GM18520 (cell line): ENCODE measurements around the gene TSHR.
A peak's percentile ranks its signal among the peaks of the same experiment; 100 is the strongest.
"Not testable (repeated sequence)": the region's sequence is repeated elsewhere in the genome, so short reads cannot be mapped to it uniquely, and the experiment has no call there.

Source experiments
- ATAC-seq: cut with Tn5 transposase; IDR thresholded peaks from one replicate; pipeline ENCODE4 v1.9.1; 2021; ENCODE audit not compliant: unreplicated experiment

The TSHR gene

DNA sequence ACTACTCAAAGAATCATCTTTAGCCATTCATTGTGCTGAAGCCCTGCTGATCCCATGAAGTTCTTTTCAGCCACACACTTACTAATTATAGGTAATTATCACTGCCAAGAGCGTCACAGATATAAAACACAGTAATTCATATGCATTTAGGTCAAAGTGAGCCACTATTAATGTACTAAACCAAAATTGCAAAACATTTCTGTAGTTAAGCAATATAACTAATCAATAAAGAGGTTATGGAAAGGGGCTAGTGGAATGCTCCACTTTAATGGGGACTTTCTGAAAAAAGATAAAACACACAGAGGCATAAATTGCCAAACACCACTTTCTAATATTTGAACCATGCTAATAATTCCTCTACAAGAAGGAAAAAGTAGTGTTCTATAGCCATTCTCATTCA lies 7.1 kb upstream of the TSHR start:
- no peak for ATAC-seq

DNA sequence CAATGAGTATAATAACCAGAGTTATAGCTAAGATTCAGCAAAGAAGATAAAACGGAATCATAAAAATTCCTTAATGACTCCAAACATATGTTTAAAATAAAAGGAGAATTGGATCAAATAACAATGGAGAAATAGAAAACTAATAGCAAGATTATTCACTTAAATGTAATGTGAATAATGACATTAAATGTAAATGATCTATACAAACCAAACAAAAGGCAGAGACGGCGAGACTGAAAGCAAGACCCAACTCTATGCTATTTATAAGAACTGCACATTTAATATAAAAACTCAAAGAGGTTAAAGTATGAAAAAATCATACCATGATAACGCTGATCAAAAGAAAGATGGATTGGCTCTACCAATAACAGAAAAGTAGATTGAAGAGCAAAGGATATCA lies 3.9 kb upstream of the TSHR start:
- no peak for ATAC-seq

DNA sequence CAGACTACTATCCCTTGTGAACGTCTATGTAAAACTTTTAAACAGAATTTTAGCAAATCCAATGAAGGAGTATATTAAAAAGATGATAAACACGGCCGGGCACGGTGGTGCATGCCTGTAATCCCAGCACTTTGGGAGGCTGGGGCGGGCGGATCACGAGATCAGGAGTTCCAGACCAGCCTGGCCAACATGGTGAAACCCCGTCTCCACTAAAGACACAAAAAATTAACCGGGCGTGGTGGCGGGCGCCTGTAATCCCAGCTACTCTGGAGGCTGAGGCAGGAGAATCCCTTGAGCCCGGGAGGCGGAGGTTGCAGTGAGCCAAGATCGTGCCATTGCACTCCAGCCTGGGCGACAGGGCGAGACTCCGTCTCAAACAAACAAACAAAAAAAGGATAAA lies 2.2 kb upstream of the TSHR start:
- not testable (repeated sequence) for ATAC-seq

DNA sequence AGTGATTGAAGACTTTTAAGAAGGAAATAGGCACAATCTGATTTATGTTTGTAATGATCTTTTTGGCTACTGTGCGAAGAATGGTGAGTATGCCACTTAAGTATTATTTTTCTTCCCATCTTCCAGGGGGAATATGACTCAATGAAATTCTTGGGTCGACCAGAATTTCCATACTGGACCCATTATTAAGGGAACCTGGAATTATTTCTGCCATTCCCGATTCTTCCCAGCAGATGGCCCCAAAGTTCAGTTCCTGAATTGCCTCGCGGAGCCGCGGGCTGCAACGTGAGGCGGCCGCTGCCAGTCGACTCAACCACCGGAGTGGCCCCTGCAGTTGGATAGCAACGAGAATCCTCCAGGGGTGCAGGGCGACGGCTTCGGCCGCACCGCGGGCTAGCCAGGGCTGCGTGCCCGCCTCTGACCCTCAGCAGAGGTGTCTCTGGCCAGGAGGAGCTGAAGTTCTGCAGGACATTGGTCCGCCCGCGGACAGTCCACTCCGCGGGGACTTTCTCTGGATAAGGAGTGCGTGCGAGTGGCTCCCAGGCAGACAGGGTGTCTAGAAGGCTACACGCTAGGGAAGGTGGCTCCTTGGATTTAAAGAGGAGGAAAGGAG lies 628 bp upstream of the TSHR start:
- no peak for ATAC-seq

DNA sequence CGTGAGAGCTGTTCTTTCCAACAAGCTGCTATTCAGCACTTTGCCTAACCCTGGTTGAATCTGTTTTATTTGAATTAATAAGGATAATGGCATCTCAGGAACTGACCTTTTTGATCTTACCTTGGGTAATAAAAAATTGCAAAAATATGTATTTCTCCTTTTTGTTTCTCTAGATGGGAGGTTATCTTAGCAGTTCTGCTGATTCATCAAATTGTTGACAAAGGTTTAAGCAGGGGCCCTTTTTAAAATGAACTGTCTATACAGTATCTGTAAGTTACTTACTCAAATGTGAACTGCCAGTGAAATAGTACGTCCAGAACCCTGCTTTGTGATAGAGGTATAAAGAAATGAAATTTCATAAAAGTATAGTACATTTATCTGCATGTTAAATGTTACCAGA lies 681 bp downstream of the TSHR start:
- no peak for ATAC-seq

DNA sequence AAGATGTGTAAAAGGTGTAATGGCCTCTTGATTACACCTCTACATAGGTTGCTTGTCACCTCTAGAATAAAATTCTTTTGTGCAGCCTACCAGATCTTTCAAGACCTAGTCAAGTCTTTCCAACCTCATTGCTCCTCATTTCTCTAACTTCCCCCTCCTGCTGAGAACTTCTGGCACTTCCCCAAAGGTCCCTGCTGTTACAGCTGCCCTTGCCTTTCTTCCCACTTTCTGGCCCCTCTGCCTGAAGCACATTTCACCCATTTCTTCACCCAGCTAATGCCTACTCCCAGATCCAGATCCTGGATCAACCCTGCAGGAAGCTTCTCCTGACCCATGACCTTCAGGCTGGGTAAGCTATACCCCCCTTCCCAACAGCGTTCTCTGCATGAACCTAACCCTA lies 1.5 kb downstream of the TSHR start:
- no peak for ATAC-seq

DNA sequence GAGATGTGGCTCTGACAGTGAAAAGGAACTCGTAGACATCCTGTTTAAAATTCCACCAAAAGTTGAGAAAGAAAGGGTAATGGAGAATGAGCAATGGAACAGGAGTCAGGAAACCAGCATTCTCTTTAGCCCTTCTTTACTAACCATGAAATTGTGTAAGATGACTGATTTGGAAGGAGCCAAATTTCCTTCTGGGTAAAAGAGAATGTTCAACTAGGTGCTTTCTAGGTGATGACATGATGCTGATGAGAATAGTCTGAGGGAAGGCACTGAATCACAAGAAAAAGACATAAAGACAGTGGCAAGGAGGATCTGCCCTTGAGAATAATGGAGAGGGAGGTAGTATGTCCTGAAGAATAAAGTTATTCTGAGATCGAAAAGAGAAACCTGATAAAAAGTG lies 2.2 kb downstream of the TSHR start:
- ATAC-seq: no peak

DNA sequence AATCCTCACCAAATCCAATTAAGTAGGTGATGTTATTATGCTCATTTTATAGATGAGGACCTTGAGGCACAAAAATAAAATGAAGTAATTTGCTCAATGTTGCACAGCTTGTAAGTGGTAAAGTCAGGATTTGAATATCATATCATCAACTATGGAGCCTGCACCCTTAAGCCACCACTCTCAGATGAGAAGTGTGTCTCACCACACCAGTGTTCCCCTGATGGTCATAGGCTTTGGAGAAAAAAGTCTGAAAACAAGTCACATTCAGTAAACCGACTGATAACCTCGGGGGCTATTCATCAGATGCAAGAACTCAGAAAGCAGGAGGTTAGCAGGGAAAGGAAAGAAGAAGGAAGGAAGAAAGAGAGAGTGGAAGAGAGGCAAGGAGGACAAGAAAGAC lies 2.8 kb downstream of the TSHR start:
- no peak for ATAC-seq

DNA sequence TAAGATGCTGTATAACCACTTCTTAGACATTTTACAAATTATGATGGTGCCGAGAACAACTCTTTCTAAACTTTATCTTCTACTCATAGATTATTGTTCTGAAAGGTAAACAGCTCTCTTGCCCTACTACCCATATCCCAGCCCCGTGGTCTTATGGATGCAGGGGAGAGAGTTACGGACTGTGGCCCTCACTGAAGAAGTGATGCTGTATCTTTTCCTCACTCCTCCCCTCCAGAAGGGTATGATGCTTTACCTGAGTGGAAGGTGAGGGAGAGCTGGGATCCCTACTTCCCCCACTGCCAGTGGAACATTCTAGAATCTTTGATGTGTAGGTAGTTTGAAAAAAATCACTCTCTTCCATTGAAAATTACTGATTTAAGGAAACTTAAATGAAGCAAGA lies 3.5 kb downstream of the TSHR start:
- ATAC-seq: no peak

DNA sequence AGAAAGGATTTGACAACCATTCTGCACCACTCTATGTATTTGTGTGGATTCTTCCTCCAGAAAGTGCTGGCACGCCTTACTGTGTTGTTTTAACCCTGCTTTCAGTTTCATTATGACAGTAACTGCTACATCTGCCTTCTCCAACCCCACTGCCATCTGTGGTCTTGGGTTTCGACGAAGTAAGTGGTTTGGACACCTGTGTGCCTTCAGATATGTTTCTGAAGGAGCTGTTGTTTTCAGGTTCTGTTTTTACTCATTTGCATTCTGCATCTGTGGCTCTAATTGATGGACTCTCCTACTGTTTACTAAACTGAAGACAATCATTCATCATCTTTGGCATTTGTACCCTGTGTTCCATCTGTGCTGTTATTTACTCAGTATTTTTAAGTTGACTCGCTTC lies 4.1 kb downstream of the TSHR start:
- peak; percentile 97 for ATAC-seq

DNA sequence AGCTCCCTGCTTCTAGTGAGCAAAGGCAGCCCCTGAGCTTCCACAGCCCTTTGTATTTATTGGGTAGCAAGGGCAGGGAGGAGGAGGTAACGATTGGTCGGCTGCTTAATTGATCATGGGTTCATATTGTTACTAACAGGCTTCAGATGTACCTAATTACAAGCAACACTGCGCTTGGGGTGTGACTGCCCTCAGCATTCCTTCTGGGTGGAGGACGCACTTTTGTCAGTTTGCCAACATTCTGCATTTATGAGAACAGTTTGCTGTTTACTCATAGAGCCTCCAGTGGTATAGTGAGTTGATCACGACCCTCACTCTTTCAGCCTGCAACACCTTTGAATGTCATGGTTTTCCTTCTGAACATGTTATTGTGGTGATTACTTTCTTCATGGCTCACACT lies 9.6 kb downstream of the TSHR start:
- no peak for ATAC-seq

DNA sequence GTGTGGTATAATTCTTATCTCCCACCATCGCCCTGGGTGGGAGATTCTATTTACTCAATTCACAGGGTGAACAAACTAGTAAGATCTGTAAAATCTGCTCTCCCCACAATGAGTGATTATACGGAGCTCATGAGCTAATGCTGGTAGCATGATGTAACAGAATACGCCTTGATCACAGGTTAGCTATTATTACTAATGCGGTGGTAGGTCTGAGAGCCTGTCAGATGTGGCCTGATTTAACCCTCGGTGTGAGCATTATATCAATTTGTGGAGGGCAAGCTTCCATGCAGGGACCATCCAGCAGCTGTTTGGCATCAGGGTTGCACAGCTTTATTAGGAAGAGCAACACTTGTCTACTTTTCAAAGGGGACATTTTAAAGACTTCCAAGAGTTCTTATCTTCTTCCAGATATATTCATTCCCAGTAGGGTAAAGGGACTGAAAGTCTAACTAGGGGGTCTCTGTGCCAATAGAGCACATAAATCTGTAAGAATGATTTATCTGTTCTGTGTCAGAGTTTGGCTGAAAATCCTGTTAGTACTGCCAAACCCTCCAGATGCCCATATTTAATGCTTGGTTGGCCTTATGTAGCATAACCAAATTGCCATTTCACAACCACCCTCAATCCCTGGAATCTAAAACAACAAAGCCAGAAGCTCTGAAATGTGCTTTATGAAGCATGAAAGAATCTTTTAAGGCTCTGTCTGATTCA lies 18.7 kb downstream of the TSHR start:
- no peak for ATAC-seq

DNA sequence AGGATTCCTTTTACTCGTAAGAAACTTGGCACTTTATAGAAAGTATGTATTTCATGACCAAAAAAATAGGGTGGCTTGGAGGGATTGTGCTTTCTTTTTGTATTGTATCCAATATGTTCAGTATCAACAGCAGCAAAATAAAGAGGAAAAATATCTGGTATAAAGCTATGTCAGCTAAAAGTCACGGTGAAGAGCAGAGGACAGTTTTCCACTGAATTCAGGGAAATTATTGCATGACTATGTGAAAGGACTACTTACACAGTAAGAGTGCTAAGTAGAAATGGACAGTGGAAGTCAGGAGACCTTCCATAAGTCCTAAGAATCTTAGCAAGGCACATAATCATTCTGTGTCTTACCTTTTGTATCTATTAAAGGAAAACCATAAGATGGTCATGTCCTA lies 19.3 kb downstream of the TSHR start:
- ATAC-seq: no peak

DNA sequence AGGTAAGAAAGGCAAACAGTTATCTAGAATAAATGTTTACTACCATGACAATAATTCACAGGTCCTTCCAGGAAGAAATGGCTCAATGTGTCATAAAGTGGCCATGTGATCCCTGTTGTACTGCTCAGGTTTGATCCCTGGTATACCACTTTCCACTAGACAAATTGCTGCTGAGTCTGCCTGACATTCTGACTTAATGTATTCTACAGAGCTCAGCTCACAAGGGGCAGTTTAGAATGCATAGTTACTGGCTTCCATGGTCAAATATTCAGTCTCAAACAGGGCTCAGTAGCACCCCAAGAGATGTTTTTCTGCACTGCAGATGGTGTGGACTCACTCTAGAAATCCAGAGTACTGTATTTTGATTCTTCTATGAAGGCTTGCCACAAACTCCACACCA lies 21.8 kb downstream of the TSHR start:
- no peak for ATAC-seq

DNA sequence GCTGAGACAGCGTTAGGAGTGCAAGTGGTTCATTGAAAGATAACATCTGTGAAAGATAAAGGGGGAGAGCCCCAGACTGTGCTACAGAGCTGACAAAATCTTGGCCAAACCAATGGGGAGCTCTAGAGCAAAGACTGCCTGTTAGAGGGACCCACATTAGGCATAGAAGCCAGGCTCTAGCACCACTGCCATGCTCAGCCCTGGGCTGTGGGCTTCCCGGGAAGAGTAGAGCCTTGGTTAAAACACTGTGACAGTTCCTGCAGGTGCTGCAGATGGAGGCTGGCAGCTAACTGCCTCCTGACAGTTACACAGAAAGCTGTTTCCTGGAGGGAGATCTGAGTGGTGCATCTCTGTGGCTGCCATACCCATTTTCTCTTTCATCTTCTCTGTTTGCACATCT lies 23.0 kb downstream of the TSHR start:
- ATAC-seq: no peak

DNA sequence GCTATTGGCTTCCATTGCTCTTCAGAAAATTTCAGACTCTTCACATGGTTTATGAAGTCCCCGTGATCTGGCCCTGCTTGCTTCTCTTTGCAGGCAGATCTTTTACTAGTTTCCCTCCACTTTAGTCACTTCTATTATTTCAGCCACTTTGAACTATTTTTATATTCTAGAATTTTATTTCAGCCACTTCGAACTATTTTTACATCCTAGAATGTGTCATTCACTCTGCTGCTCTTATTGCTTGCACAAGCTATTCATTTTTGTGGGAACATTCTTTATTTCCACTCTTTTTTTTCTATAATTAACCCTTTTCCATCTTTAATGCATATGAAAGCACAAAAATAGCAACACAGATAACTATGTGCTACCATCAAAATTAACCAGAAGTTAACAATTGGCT lies 24.5 kb downstream of the TSHR start:
- ATAC-seq: no peak

DNA sequence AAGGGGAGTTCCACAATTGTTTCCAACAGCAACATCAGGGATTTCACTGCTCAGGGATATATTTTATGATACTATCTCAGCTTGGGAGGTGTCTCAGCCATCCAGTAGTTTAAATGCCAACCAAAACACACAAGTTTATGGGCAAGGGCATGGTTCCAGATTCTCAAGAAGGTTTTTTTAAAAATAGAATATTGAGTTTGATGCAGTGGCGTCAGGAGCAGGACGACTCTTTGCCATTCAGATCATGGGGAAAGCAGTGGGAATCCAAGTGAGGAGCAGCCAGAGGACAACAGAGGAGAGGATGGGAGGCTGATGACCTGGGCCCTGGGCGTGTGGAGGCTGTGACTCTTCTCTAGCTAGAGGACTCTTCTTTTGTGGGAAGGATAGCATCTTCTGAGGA lies 25.7 kb downstream of the TSHR start:
- no peak for ATAC-seq

DNA sequence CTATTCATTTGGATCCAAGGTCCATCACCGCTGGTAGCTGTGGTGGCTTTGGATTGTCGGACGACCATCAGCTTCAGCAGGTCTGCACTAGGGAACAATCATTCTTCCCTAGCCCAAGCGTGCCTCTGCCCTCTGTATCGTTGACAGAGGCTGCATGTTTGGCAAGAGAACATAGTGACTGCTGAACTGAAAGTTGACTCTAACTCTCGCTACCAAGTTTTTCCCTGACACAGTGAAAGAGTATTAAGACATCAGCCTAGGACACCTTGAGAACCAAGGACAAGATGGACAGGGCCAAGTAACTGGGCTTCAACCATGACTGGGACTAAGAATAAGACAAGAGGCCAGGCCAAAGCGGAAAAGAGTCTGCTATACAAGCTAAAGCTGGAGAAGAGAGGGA lies 26.3 kb downstream of the TSHR start:
- ATAC-seq: no peak

DNA sequence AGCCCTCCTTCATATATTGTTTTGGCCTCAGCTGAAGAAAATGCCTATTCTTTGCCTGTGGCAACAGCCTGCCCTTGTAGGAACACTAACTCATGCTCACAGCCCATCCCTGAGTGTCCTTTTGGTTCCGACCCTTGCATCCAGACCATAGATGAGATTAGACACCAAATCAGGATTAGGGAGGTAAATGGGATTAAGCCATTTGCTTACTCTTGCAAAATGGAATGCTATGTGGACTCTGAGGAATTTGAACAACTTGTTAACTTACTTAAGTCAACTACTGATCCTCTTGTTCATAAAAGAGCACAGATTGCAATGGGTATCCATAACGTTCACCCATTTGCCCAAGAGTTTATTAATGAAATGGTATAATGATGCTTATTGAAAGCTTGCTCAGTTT lies 27.3 kb downstream of the TSHR start:
- no peak for ATAC-seq

DNA sequence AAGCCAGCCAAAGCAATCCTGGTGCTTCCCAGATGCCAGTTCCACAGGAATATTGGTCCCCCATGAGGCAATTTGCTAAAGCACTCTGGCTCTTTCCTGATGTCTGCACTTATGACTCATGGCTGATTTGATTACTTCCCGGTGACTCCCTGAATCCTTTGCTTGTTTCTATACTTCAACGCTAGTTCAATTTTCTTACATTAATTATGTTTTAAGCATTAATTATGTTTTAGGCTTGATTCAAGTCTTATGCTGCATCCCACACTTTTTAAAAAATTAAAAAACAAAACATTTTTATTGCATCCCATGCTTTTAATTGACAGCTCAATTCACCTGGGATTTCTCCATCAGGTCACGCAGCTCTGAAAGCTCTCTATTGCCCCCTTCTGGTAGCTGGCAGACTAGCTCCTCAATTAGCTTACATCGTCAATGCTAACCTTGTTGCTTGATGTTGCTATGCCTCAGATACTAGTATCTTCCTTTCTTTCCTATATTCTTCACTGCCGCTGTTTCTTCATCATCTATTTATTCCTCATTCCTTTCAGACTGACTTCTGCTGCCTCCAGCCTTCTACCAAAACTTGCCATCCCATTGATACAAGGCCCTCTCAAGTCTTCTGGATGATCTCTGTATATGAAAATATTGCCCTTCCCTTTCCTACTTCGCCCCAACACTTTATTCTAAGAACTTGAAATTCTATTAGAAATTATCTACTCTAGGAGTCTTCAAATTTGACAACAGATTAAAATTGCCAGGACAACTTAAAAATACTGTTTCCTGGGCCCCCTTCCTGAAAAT lies 32.0 kb downstream of the TSHR start:
- ATAC-seq: no peak

DNA sequence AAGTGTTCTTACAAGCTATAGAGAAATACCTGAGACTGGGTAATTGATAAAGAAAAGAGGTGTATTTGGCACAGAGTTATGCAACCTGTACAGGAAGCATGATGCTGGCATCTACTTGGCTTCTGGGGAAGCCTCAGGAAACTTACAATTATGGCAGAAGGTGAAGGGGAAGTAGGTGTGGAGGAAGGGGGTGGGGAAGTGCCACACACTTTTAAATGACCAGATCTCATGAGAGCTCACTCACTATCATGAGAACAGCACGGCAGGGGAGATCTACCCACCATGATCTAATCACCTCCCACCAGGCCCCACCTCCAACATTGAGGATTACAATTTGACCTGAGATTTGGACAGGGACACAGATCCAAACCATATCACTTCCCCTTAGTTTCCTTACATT lies 32.8 kb downstream of the TSHR start:
- no peak for ATAC-seq

DNA sequence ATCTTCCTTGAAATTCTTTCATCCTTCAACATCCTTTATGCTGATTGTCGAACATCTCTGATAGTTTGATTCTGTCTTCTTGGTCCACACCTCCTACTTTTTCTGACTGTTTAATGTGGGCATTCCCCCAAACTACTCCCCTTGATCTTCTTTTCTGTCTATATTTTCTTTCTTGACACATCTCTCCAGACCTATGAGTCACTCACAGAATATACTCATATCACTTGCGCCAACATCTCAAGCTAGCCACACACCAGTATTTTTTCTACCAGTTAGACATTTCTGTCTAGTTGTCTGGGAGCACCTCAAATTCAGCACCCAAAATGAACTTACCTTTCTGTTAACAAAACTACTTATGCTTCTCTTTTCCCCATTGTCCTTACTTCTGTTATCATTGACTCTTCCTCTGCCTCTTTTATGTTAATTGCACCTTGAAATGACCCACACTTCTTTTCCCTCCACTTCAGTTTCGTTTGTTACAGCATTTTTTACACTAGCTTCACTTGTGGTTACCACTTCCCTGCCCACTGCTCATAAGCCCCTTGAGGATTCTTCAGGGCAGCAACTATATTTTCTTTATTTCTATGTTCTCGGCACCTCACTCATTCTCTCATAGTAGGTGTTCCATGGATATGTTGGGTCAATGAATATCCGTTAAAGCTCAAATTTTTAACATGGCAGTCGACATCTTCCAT lies 33.5 kb downstream of the TSHR start:
- ATAC-seq: peak; percentile 84
